HG03558 (cell line): ENCODE results near the gene SCTR.
"Not testable (repeated sequence)": the region's sequence is repeated elsewhere in the genome, so short reads cannot be mapped to it uniquely, and the experiment has no call there.

Experiments
- ATAC-seq: cut with Tn5 transposase; IDR thresholded peaks from one replicate; pipeline ENCODE4 v1.9.1; 2021; ENCODE audit warnings: moderate number of reproducible peaks; ENCODE audit not compliant: unreplicated experiment; ENCODE audit errors: extremely low read depth

SCTR gene

GRCh38 chr2:119421304-119421703 lies 103.0 kb downstream of the SCTR start:
- no peak for ATAC-seq

- ATAC-seq = no peak
These were observed 104.3 kb downstream of the SCTR start for GRCh38 chr2:119419803-119420508.

GRCh38 chr2:119419065-119419464 lies 105.2 kb downstream of the SCTR start:
- ATAC-seq = no peak

DNA sequence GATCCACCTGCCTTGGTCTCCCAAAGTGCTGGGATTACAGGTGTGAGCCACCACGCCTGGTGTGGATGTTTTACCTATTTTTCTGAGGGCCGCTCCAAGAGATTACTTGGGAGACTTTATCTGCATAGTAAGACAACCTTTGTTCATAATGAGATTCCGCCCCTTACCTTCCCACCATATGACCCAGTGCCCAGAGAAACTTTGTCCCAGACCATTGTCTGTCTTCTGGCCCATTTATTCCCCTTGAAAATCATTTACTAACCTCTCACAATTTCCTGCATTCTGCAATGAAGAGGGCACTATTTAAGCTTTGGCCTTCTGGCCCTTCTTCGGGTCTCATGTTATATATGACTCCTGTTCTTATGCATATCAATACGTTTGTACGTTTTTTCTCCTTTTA lies 106.4 kb downstream of the SCTR start:
- no peak for ATAC-seq

DNA sequence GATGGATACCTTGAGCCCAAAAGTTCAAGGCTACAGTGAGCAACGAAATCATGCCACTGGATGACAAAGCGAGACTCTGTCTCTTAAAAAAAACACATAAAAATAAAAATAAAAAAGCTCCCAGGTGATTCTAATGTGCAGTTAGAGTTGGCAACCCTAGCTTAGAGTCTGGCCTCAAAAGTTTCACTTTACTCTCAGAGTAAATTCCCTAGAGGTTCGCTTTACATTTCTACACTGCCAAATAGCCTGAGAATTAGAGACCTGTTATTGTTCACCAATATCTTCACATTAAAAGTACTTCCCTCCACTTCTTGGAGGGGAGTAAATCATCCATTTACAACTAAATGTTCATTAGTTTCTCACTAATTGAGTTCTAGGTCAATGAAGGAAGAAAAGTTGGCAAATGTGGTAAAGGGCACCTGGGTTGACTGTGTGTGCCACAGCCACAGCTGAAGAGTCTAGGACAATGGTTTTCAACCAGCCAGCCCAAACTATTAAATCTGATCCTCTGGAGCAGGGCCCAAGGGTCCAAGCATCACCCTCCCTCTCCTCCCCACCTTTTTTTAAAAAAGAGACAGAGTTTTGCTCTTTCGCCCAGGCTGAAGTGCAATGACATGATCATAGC lies 107.9 kb downstream of the SCTR start:
- no peak for ATAC-seq

DNA sequence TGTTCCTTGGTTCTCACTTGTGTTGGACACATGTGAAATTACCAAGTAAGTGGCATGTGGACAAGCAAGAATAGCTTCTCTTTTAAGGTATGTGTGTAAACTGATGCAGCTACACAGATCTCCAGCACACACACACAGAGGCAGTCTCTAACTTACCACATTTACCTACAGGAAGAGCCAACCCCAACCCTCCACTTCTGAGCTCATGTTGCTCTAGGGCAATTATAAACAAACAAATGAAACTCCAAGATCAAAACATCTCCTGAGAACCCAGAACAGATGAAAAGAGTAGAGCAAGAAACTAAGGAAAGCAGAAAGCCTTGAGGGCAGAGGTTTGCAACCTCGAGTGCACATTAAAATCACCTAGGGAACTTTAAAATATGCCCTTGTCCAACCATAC lies 108.7 kb downstream of the SCTR start:
- no peak for ATAC-seq

DNA sequence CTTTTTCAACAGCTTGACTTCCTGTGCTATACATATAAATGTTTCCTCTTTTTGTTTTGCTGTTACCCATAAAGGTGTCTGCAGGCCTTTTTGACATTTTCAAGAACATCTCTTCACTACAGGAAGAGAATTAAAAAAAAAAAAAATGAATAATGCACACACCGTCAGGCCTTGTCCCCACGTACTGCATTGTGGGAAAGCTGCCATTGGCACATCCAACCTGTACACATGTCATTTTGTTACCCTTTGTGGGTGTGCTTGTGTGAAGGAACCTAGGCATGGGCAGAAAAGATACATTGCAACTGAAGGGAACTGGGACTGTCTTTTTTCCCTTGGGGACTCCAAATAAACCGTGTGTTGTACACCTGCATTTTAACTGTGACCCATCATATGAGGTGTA lies 109.4 kb downstream of the SCTR start:
- no peak for ATAC-seq

DNA sequence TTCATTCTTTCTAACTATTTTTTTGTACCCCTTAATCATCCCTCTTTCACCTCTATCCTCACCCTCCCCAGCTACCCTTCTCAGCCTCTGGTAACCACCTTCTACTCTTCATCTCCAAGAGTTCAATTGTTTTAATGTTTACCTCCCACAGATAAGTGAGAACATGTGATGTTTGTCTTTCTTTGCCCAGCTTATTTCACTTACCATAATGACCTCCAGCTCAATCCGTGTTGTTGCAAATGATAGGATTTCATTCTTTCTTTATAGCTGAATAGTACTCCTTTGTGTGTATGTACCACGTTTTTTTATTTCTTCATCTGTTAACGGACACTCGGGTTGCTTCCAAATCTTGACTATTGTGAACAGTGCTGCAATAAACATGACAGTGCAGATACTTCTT lies 114.8 kb downstream of the SCTR start:
- no peak for ATAC-seq

GRCh38 chr2:119408221-119408619 lies 116.1 kb downstream of the SCTR start:
- ATAC-seq = no peak

DNA sequence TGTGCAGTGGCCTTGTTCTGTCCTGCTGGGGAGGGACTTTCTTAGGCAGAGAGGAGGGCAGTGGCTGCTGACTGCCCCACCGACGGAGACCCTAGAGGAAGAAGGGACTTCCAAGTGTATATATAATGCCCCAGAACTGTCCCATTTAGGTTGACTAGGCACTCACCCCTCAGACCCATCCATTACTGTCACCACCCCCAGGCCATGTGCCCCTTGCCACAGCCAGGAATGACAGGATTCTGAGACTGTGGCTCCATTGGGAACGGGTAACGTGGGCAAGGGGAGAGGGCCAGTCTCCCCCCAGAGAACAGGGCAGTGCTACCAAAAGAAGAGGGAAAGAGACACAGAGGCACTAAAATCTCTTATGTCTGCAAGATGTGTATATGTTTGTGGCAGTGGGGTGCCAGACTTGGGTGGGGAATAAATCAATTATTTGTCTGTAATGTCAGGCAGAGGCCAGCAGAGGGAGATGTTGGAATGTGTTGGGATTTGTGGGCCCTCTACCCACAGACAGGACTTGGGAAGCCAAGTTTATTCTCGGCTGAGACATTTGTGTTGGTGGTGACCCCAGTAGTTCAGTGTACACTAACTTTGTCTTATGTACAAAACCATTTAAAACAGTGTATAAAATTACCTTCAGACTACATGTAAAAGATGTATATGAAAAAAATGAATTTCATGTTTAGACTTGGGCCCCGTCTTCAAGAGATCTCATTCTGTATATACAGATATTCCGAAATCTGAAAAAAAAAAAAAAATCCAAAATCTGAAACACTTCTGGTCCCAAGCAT lies 116.7 kb downstream of the SCTR start:
- ATAC-seq = no peak

DNA sequence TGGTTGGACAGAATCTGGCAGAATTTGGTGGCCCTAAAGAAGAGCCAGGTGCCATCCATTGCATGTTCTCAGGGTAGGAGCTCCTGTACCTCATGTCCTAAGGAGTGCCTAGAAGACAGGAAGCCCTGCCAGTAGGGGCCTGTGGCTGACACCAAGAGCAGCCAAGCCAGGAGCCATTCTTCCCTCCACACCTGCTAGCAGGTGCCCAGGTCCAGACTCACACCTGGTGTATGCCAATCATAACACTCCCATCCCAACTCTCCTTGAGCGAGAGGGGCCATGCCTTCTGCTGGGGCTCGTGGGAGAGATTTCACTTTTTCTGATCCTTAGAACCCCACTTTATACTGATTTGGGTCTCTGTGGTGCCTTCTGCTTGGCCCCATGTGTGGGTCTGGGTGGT lies 119.1 kb downstream of the SCTR start:
- ATAC-seq = no peak

DNA sequence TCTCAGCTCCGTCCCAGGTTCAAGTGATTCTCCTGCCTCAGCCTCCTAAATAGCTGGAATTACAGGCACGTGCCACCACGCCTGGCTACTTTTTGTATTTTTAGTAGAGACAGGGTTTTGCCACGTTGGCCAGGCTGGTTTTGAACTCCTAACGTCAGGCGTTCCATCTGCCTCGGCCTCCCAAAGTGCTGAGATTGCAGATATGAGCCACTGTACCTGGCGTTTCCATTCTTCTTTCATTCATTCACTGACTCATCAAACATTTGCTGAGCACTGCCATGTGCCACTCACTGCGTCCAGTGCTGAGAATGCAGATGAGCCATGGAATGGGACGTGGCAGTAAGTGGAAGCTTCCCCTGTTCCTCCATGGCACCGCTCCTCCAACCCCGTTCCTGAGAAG lies 120.7 kb downstream of the SCTR start:
- ATAC-seq = not testable (repeated sequence)

DNA sequence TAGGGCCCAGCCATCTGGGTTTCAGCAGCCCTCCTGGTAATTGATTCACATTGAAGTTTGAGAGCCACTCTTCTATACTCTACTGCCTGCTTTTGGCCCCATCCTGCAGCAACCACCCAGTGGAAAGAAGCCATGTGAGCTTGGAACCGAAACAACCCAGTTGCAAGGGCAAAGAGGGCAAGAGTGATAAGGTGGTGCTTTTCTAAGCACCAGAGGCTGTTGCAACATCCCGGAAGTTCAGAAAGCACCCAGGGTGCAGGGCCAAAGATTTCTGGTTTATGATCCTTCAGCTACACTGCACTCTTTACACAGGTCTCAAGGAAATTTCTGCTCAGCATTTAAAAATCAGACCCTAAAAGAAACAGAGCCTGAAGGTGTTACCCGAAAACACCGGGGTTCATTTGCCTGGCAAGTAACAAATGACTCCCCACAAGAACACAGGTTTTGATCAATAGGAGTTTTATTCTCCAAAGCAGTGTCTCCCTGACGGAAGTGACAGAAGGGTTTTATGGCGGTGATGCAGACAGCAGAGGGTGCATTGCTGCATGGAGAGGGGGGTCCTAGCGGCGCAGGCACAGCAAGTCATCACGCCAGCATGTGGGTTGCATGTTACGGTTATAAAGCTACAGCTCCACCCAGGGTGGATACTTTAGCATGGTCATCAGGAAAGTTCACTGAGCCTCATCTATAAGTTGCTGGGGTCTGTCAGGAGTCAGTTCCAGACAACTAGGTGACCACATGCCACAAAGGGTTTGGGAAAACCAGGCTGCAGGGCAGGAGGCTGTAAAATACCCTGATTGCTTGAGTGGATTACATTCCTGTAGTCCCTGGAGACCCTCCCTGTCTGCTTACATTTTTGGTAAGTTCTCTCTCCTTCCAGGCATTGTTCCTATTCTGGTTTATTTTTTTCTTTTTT lies 121.4 kb downstream of the SCTR start:
- no peak for ATAC-seq

GRCh38 chr2:119402106-119402505 lies 122.2 kb downstream of the SCTR start:
- ATAC-seq = no peak

GRCh38 chr2:119397196-119397595 lies 127.1 kb downstream of the SCTR start:
- no peak for ATAC-seq

DNA sequence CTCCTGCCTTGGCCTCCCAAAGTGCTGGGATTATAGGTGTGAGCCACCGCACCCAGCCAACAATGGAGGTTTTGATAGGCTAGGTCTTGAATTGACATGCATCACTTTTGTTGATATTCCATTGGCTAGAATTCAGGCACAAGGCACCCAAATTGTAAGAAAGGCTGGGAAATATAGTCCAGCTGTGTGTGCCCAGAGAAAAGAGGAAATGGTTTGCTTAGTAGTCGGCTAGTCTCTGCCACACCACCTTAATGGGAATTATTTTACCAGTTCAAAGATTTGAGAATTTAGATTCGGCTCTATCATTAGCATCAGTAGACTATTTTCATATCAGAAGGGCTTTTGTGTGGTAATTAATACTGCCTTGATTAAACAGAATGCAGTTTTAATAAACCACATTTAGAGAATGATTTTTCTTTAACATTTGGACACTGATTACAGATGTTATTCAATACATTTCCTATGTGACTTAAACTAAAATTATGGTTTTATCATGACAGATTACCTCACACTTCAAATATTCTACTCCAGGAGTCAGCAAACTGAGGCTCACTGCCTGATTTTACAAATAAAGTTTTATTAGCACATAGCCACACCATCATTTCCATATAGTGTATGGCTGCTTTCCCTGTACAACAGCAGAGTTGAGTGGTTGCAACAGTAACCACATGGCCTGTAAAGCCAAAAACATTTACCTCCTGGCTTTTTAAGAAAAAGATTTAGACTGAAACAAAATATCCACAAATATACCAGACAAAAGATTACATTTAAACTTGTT lies 130.1 kb downstream of the SCTR start:
- ATAC-seq = no peak
